GM19035 (cell line): ENCODE data around the gene SNORC.

Experiments
- ATAC-seq: cut with Tn5 transposase; IDR thresholded peaks from one replicate; pipeline ENCODE4 v1.9.1; 2021; ENCODE audit not compliant: unreplicated experiment

Gene SNORC

GRCh38 chr2:232882505-232883115 is 12.5 kb downstream of the SNORC start:
- ATAC-seq, result no peak

GRCh38 chr2:232883116-232883721 is 13.2 kb downstream of the SNORC start:
- ATAC-seq, result no peak

- ATAC-seq, result no peak
Observed at GRCh38 chr2:232884001-232884421, 13.9 kb downstream of the SNORC start.

- no peak for ATAC-seq
Observed at GRCh38 chr2:232884549-232885263, 14.6 kb downstream of the SNORC start.

GRCh38 chr2:232885264-232885961 is 15.3 kb downstream of the SNORC start:
- no peak for ATAC-seq

GRCh38 chr2:232886176-232886575 is 16.1 kb downstream of the SNORC start:
- no peak for ATAC-seq

GRCh38 chr2:232886632-232887031 is 16.6 kb downstream of the SNORC start:
- ATAC-seq, result no peak

GRCh38 chr2:232887171-232887850 is 17.2 kb downstream of the SNORC start:
- ATAC-seq, result no peak

- no peak for ATAC-seq
Observed at GRCh38 chr2:232888099-232888836, 18.2 kb downstream of the SNORC start.

GRCh38 chr2:232888839-232889529 is 18.9 kb downstream of the SNORC start:
- ATAC-seq, result no peak

GRCh38 chr2:232889876-232890401 is 19.9 kb downstream of the SNORC start:
- ATAC-seq, result no peak

GRCh38 chr2:232890536-232890895 is 20.5 kb downstream of the SNORC start:
- ATAC-seq, result no peak

GRCh38 chr2:232890896-232891601 is 21.0 kb downstream of the SNORC start:
- ATAC-seq, result no peak

GRCh38 chr2:232891621-232892071 is 21.6 kb downstream of the SNORC start:
- ATAC-seq, result no peak

- no peak for ATAC-seq
Observed at GRCh38 chr2:232892221-232892620, 22.2 kb downstream of the SNORC start.

- no peak for ATAC-seq
Observed at GRCh38 chr2:232892843-232893242, 22.8 kb downstream of the SNORC start.

GRCh38 chr2:232893834-232894233 is 23.8 kb downstream of the SNORC start:
- ATAC-seq, result no peak

- ATAC-seq, result no peak
Observed at GRCh38 chr2:232894251-232894650, 24.2 kb downstream of the SNORC start.

- no peak for ATAC-seq
Observed at GRCh38 chr2:232894746-232895145, 24.7 kb downstream of the SNORC start.
